Measurements from ENCODE around the gene ZNF662.
A peak's percentile ranks its signal among the peaks of the same experiment; 100 is the strongest.
"Not testable (repeated sequence)": the region's sequence is repeated elsewhere in the genome, so short reads cannot be mapped to it uniquely, and the experiment has no call there.

The ZNF662 gene

GRCh38 chr3:42906070-42906847 is at the start of gene ZNF662:
ZNF662 (plus strand) TSS chr3:42906142; CDS start chr3:42908115, 1,973 bp downstream.
- no peak for DNase-seq

GRCh38 chr3:42856544-42856943 is 49.4 kb upstream of the ZNF662 start:
- no peak for DNase-seq

- DNase-seq: no peak
Measured at GRCh38 chr3:42864321-42864950, 41.5 kb upstream of the ZNF662 start.

DNA sequence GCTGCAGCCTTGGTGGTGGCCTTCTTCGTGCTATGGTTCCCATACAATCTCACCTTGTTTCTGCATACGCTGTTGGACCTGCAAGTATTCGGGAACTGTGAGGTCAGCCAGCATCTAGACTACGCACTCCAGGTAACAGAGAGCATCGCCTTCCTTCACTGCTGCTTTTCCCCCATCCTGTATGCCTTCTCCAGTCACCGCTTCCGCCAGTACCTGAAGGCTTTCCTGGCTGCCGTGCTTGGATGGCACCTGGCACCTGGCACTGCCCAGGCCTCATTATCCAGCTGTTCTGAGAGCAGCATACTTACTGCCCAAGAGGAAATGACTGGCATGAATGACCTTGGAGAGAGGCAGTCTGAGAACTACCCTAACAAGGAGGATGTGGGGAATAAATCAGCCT is 40.7 kb upstream of the ZNF662 start:
- DNase-seq: no peak

DNA sequence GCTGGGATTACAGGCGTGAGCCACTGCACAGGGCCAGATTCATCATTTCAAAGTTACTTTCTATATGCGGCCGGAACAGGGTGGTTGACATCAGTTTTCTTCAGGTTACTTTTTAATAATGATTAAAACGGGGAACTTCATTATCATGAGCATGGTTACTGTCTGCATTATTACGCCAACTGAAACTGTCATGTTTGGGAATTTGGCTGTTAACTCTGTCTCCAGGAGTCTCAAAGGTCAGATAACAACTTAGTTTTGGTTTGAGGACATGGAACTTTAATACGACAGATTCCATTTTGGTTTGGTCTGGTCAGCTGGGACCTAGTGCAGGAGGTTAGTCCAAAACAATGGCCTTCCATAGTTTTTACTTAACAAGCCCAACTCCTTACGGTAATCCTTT is 38.8 kb upstream of the ZNF662 start:
- no peak for DNase-seq

- no peak for DNase-seq
Measured at GRCh38 chr3:42868841-42869240, 37.1 kb upstream of the ZNF662 start.

- DNase-seq: no peak
Measured at GRCh38 chr3:42871592-42872196, 34.2 kb upstream of the ZNF662 start.

- DNase-seq: no peak
Measured at GRCh38 chr3:42872718-42873117, 33.2 kb upstream of the ZNF662 start.

DNA sequence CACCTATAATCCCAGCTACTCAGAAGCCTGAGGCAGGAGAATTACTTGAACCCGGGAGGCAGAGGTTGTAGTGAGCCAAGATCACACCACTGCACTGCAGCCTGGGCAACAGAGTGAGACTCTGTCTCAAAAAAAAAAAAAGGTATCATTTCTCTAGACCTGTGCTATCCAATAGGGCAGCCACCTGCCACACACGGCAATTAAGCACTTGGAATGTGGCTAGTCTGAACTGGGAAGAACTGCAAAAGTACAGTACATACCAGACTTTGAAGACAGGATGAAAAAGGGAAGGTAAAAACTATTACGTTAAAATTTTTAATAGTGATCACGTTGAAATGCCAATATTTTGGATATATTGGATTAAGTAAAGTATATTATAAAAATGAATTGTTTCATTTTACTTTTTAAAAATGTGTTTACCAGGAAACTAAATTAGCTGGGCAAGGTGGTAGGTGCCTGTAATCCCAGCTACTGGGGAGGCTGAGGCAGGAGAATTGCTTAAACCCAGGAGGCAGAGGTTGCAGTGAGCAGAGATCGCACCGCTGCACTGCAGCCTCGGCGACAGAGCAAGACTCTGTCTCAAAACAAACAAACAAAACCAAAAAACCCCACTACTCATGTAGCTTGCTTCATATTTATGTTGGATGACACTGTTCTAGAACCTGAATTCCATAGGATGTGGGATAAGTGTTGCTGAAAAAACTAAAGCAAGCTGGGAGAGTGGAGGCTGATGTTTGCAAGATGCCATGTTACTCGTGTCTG is 32.5 kb upstream of the ZNF662 start:
- no peak for DNase-seq

- DNase-seq: no peak
Measured at GRCh38 chr3:42874749-42875148, 31.2 kb upstream of the ZNF662 start.

GRCh38 chr3:42875325-42876151 is 30.4 kb upstream of the ZNF662 start, which contains the start of gene CYP8B1:
CYP8B1 (minus strand) TSS chr3:42875879; CDS start chr3:42875816, 63 bp downstream.
- no peak for DNase-seq

GRCh38 chr3:42876401-42876800 is 29.5 kb upstream of the ZNF662 start:
- DNase-seq: no peak

- no peak for DNase-seq
Measured at GRCh38 chr3:42876940-42877720, 28.8 kb upstream of the ZNF662 start.

DNA sequence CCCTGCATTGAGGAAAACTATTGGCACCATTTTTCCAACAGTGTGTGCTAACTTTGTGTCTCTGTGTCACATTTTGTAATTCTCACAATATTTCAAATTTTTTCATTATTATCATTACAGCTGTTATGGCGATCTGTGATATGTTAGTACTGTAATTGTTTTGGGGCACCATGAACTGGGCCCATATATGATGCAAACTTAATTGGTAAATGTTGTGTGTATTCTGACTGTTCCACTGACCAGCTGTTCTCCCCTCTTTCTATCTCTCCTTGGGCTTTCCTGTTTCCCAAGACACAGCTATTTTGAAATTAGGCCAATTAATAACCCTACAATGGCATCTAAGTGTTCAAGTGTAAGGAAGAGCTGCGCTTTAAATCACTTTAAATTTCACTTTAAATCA is 28.1 kb upstream of the ZNF662 start:
- no peak for DNase-seq

GRCh38 chr3:42880183-42880582 is 25.8 kb upstream of the ZNF662 start:
- no peak for DNase-seq

DNA sequence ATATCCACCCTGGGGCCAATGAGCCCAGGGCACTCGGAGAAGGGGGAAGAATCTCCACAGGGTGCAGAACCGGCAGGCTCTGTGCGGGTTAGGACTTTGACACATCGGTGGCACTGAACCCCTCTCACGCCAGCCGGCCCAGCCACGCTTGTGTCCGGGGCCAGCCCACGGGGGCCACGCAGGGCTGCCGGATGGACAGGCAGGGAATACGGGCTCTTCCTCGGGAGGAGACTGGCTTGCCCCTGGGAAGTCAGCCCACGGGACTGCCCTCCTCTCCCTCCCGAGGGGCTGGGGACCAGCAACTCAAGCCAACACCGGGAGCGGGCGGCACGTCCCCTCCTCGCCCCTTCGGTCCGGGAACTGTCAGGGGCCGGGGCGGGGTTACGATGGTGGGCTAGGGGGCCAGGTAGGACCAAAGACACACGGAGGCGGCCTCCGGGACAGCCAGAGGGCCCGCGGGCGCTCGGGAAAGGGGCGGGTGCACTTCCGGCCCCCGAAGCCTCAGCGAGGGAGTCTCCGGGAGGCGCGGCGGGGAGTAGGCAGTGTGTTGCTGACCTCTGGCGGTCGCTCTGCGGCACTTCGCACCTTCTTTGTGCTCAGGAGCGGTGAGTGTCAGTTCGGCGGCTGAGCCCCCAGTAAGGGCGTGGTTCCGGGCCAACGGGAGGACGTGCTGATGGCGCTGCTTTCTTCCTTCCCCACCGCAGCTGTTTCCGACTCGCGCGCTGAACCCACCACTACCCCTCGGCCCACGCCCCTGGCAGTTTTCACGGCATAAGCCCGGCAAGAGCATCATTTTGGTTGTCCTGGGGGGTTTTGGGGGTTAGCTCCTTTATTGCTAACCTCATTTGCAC is 25.1 kb upstream of the ZNF662 start:
- peak; percentile 88 for DNase-seq

DNA sequence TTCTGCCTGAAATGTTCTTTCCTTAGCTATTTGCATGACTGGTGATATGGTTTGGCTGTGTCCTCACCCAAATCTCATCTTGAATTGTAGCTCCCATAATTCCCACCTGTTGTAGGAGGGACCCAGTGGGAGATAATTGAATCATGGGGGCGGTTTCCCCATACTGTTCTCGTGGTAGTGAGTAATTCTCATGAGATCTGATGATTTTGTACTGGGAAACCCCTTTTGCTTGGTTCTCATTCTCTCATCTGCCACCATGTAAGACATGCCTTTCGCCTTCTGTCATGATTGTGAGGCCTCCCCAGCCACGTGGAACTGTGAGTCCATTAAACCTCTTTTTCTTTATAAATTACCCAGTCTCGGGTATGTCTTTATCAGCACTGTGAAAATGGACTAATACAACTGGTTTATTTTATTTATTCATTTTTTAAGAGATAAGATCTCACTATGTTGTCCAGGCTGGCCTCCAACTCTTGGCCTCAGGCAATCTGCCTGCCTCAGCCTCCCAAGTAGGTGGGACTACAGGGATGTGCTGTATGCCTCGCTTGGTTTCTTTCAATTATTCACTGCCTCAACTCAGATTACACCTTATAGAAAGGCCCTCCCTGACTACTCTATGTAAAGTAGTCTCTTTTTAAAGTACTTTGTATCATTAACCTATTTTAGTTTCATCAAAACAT is 22.6 kb upstream of the ZNF662 start:
- DNase-seq: not testable (repeated sequence)

DNA sequence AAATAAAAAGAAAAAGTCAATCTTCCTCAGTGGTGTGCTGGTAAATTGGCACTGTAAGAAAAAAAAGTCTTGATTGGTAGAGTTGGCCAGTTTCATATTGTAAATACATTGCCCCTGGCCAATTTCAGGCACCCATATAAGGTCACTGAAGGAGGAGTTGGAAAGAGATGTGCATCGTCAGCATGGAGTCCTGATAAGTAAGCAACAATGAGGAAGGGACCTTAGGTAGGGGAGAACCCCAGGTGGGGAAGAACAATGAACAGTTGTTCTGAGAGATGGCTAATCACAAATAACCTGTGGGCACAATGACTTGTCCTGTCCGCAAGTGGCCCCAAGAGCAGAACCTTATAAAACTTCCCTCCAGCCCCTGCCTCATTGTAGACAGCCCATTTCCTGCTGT is 21.6 kb upstream of the ZNF662 start:
- no peak for DNase-seq

- DNase-seq: no peak
Measured at GRCh38 chr3:42886294-42886822, 19.6 kb upstream of the ZNF662 start.

- DNase-seq: no peak
Measured at GRCh38 chr3:42887084-42887483, 18.9 kb upstream of the ZNF662 start.

Measured in CD4-positive, alpha-beta T cell treated with Interferon gamma for 1 hour (primary cell).